Gastroesophageal sphincter (tissue), 3 donors: ENCODE results near the gene SEMA4D.

Experiments
- EP300 ChIP-seq: sonication (generic); formaldehyde crosslinking; IDR thresholded peaks from one replicate; pipeline ENCODE4 v1.6.1; 2017; ENCODE audit warnings: antibody characterized with exemption, mild to moderate bottlenecking
- POLR2A ChIP-seq, 2 donors: fragments of 450-650 bp; IDR thresholded peaks; one replicate each; pipeline ENCODE4 v1.6.1; 2017; ENCODE audit warnings: antibody characterized with exemption in 2 of 2, mild to moderate bottlenecking in 2 of 2, moderate library complexity in 1 of 2
- POLR2AphosphoS5 ChIP-seq: sonication (generic); formaldehyde crosslinking; IDR thresholded peaks from one replicate; pipeline ENCODE4 v1.6.1; 2017; ENCODE audit warnings: antibody characterized with exemption
- TF ChIP-seq, protein P1 (sequence below), 4 experiments: fragments of 200-600 bp in 2 of 4; fragments of 450-650 bp in 2 of 4; sonication (generic) in 1 of 4; IDR thresholded peaks; one replicate each; pipeline ENCODE4 v1.5.1; 2017 to 2019; ENCODE audit warnings: antibody characterized with exemption in 4 of 4, mild to moderate bottlenecking in 2 of 4, moderate library complexity in 2 of 4

DNA sequence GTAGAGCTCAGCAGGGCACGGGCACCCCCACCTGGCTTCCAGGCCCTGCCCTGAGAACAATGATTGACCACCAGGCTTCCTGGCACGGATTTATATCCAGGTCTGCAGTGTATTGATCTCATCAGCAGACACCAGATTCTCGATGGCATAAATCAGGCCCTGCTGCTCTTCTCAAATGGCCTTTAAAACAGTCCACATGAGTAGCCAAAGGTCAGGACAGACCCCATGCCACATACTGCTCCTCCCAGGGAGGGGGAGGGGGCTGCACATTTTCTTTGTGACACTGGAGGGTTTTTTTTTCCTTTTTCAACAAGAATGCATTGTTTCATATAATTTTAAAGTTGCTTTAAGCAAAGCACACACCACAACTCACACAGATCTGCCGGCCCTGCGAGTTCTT, 85.4 kb downstream of the SEMA4D start:
- TF ChIP-seq, protein P1, sequence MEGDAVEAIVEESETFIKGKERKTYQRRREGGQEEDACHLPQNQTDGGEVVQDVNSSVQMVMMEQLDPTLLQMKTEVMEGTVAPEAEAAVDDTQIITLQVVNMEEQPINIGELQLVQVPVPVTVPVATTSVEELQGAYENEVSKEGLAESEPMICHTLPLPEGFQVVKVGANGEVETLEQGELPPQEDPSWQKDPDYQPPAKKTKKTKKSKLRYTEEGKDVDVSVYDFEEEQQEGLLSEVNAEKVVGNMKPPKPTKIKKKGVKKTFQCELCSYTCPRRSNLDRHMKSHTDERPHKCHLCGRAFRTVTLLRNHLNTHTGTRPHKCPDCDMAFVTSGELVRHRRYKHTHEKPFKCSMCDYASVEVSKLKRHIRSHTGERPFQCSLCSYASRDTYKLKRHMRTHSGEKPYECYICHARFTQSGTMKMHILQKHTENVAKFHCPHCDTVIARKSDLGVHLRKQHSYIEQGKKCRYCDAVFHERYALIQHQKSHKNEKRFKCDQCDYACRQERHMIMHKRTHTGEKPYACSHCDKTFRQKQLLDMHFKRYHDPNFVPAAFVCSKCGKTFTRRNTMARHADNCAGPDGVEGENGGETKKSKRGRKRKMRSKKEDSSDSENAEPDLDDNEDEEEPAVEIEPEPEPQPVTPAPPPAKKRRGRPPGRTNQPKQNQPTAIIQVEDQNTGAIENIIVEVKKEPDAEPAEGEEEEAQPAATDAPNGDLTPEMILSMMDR (IDR thresholded peaks at IDR 0.05): no peak
- TF ChIP-seq EP300: no peak
- TF ChIP-seq POLR2A (IDR thresholded peaks at IDR 0.05): no peak
- no peak for TF ChIP-seq POLR2AphosphoS5
